ENCODE results near the gene INTS3. TPM values are rescaled to one million over a fixed set of nuclear protein-coding genes. Genes with fewer than 3 reads are reported as not detected.
A peak's percentile ranks its signal among the peaks of the same experiment; 100 is the strongest.

Gene INTS3
- total RNA-seq, 1 donor from 2014 or later: 45.1 TPM

DNA sequence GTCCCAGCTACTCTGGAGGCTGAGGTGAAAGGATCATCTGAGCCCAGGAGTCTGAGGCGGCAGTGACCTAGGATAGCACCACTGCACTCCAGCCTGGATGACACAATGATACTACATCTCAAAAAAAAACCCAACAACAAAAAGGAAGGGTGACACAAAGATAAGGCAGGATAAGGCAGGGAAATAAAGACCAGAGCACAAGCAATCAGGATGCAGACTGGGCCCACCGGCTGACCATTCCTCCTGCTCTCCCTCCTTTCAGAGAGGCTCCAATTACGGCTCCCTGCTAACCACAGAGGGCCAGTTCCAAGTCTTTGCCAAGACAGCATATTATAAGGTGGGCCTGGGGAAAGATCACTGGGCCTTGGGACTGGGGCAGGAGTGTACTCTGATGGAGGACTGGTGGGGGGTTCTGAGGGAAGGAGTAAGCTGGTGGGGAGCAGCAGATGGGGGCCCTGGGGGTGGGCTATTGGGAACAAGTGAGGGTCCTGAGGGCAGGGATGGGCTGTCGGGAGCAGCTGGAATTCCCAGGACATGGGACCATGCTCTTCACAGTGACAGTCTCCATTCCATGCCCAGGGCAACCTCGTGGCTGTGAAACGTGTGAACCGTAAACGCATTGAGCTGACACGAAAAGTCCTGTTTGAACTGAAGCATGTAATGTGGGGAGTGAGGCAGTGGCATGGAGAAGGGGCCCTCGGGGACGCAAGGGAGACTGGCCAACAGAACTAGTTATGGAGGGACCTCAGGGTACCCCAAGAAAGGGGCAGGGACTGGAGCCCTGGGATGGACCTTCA, 42.1 kb upstream of the INTS3 start:
- Histone ChIP-seq H3K27ac (no peak overlapping the region), H3K4me2 (no peak overlapping the region), H2AFZ (replicated peaks) (no peak overlapping the region), H3K27me3 (peaks cover 16% of the 10 kb centered on the region), H4K20me1 (ENCODE audit: low read depth) (no peaks in the 10 kb centered on the region), H3K4me3 (no peak overlapping the region), H3K9ac (no peak overlapping the region), H3K9me3 (ENCODE audit: low read depth) (no peaks in the 10 kb centered on the region), H3K79me2 (ENCODE audit: low read depth) (no peaks in the 10 kb centered on the region), H3F3A (ENCODE audit: low read depth) (peaks cover under 1% of the 10 kb centered on the region), H3K36me3 (no peaks in the 10 kb centered on the region), H3K4me1 (no peaks in the 10 kb centered on the region)
- Mint-ChIP-seq H3K27ac (peak overlapping the region; percentile 16), H3K9me3 (no peaks in the 10 kb centered on the region), H3K36me3 (peaks cover 2% of the 10 kb centered on the region), H3K27me3 (ENCODE audit: insufficient read depth, low read depth) (peaks cover 32% of the 10 kb centered on the region), H3K4me1 (peaks cover 19% of the 10 kb centered on the region), H3K4me3 (peak overlapping the region; percentile 72)
- DNase-seq (ENCODE audit: low spot score): peak; percentile 38
- TF ChIP-seq EZH2 (IDR thresholded peaks at IDR 0.05) (no peak), EZH2phosphoT487 (IDR thresholded peaks at IDR 0.05) (no peak)
- TF ChIP-seq, protein P1, sequence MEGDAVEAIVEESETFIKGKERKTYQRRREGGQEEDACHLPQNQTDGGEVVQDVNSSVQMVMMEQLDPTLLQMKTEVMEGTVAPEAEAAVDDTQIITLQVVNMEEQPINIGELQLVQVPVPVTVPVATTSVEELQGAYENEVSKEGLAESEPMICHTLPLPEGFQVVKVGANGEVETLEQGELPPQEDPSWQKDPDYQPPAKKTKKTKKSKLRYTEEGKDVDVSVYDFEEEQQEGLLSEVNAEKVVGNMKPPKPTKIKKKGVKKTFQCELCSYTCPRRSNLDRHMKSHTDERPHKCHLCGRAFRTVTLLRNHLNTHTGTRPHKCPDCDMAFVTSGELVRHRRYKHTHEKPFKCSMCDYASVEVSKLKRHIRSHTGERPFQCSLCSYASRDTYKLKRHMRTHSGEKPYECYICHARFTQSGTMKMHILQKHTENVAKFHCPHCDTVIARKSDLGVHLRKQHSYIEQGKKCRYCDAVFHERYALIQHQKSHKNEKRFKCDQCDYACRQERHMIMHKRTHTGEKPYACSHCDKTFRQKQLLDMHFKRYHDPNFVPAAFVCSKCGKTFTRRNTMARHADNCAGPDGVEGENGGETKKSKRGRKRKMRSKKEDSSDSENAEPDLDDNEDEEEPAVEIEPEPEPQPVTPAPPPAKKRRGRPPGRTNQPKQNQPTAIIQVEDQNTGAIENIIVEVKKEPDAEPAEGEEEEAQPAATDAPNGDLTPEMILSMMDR (IDR thresholded peaks at IDR 0.05): no peak

DNA sequence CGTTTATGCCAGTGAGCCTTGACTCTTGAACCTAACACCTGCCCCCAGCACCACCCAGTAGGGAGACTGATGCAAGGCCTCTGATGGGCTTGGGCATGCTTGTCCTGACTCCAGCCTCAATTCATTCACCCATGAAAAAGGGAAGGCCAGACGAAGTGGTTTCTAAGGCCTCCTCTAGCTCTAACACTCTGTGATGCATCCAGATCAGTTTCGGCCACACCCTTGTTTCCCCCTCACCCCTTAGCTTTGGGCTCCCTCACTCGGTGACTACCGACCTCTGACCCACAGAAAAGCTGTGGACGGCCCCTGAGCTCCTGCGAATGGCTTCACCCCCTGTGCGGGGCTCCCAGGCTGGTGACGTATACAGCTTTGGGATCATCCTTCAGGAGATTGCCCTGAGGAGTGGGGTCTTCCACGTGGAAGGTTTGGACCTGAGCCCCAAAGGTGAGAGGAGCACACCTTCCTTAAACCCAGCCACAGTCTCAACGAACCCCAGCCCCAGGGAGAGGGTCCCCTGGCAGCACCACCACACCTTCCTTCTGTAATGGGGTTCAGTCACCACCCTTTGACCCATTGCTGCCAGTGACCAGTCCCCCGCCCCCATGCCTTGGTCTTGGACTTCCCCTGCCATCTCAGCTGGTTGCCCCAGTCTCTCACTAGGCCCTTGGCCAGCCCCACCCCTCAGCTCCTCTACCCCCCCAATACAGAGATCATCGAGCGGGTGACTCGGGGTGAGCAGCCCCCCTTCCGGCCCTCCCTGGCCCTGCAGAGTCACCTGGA, 40.3 kb upstream of the INTS3 start:
- Histone ChIP-seq H3K79me2 (ENCODE audit: low read depth) (no peaks in the 10 kb centered on the region), H3K36me3 (no peaks in the 10 kb centered on the region), H3K4me3 (no peak overlapping the region), H3K27me3 (no peaks in the 10 kb centered on the region), H3K27ac (no peak overlapping the region), H3K4me1 (no peaks in the 10 kb centered on the region), H2AFZ (replicated peaks) (no peak overlapping the region), H3K9me3 (ENCODE audit: low read depth) (no peaks in the 10 kb centered on the region), H3K9ac (no peak overlapping the region), H3F3A (ENCODE audit: low read depth) (no peaks in the 10 kb centered on the region), H3K4me2 (no peak overlapping the region), H4K20me1 (ENCODE audit: low read depth) (no peaks in the 10 kb centered on the region)
- TF ChIP-seq, protein P1 (IDR thresholded peaks at IDR 0.05): no peak
- TF ChIP-seq EZH2 (IDR thresholded peaks at IDR 0.05) (no peak), EZH2phosphoT487 (IDR thresholded peaks at IDR 0.05) (no peak)
- DNase-seq (ENCODE audit: low spot score): no peak
- no peaks in the 10 kb centered on the region for H3K9me3 Mint-ChIP-seq
- H3K27ac Mint-ChIP-seq: no peak overlapping the region
- H3K36me3 Mint-ChIP-seq: no peaks in the 10 kb centered on the region
- no peak overlapping the region for H3K4me3 Mint-ChIP-seq
- H3K4me1 Mint-ChIP-seq: peaks cover 19% of the 10 kb centered on the region
- H3K27me3 Mint-ChIP-seq (ENCODE audit: insufficient read depth, low read depth): peaks cover 17% of the 10 kb centered on the region

GRCh38 chr1:153688276-153688675, 39.6 kb upstream of the INTS3 start:
- DNase-seq (ENCODE audit: low spot score): no peak
- Histone ChIP-seq H3K4me2 (no peak overlapping the region), H3K27me3 (no peaks in the 10 kb centered on the region), H3K4me3 (no peak overlapping the region), H4K20me1 (ENCODE audit: low read depth) (no peaks in the 10 kb centered on the region), H3K9ac (no peak overlapping the region), H3K9me3 (ENCODE audit: low read depth) (no peaks in the 10 kb centered on the region), H3K4me1 (no peaks in the 10 kb centered on the region), H2AFZ (replicated peaks) (no peak overlapping the region), H3K27ac (no peak overlapping the region), H3F3A (ENCODE audit: low read depth) (no peaks in the 10 kb centered on the region), H3K36me3 (no peaks in the 10 kb centered on the region), H3K79me2 (ENCODE audit: low read depth) (no peaks in the 10 kb centered on the region)
- TF ChIP-seq, protein P1 (IDR thresholded peaks at IDR 0.05): no peak
- no peak for TF ChIP-seq EZH2phosphoT487 (IDR thresholded peaks at IDR 0.05)
- TF ChIP-seq EZH2 (IDR thresholded peaks at IDR 0.05): no peak
- H3K27me3 Mint-ChIP-seq (ENCODE audit: insufficient read depth, low read depth): peaks cover 13% of the 10 kb centered on the region
- H3K4me3 Mint-ChIP-seq: no peak overlapping the region
- H3K9me3 Mint-ChIP-seq: no peaks in the 10 kb centered on the region
- H3K27ac Mint-ChIP-seq: peak overlapping the region; percentile 15
- no peaks in the 10 kb centered on the region for H3K36me3 Mint-ChIP-seq
- H3K4me1 Mint-ChIP-seq: peaks cover 19% of the 10 kb centered on the region

Measured in neural progenitor cell (in vitro differentiated cells).